A673 (cell line): ENCODE data around the gene DDX50. TPM values are rescaled to one million over a fixed set of nuclear protein-coding genes. Genes with fewer than 3 reads are reported as not detected.

Experiments used
- BruUV-seq: library from RNA; stranded (reverse); fragments of 400-500 nt; replicated peaks from 2 replicates; lab custom pipeline; 2021; lab: Mats Ljungman, UMichigan
- CTCF ChIA-PET: fragments of 300-600 bp; sonication (Branson Sonifier 250); formaldehyde crosslinking; loops from one replicate; lab custom pipeline; 2022; ENCODE audit warnings: antibody characterized with exemption; lab: Charles Lee
- POLR2A ChIA-PET: fragments of 300-600 bp; sonication (Branson Sonifier 250); formaldehyde crosslinking; loops from one replicate; lab custom pipeline; 2022; ENCODE audit warnings: antibody characterized with exemption; ENCODE audit not compliant: low non-redundant PET; lab: Charles Lee
- DNase-seq: peaks from one replicate; pipeline ENCODE4 v3.0.0-alpha.2; 2015; ENCODE audit warnings: low spot score
- H3K27ac ChIP-seq: fragments of 200-600 bp; sonication (generic); 2 replicates; pipeline ENCODE4 v1.5.1; 2016; ENCODE audit warnings: mixed run types, low read depth, mild to moderate bottlenecking, mixed read lengths, antibody characterized with exemption, low read length; ENCODE audit not compliant: poor library complexity, severe bottlenecking
- H3K27me3 ChIP-seq: fragments of 200-600 bp; sonication (generic); replicated peaks from 2 replicates; pipeline ENCODE4 v1.6.1; 2017; ENCODE audit warnings: mixed run types, low read depth, mild to moderate bottlenecking, mixed read lengths, antibody characterized with exemption, low read length; ENCODE audit not compliant: insufficient read depth, poor library complexity
- H3K36me3 ChIP-seq: fragments of 200-600 bp; sonication (generic); 2 replicates; pipeline ENCODE4 v1.6.1; 2016; ENCODE audit warnings: mixed run types, mild to moderate bottlenecking, mixed read lengths, antibody characterized with exemption, low read length; ENCODE audit not compliant: insufficient read depth, poor library complexity, severe bottlenecking
- H3K4me1 ChIP-seq: fragments of 200-600 bp; sonication (generic); 2 replicates; pipeline ENCODE4 v1.6.1; 2017; ENCODE audit warnings: mixed run types, mild to moderate bottlenecking, mixed read lengths, antibody characterized with exemption, low read length; ENCODE audit not compliant: insufficient read depth, poor library complexity, severe bottlenecking
- H3K4me3 ChIP-seq: fragments of 200-600 bp; sonication (generic); 2 replicates; pipeline ENCODE4 v1.5.1; 2016; ENCODE audit warnings: low read depth, mixed run types, mild to moderate bottlenecking, mixed read lengths, low read length; ENCODE audit not compliant: poor library complexity, severe bottlenecking
- H3K9me3 ChIP-seq: fragments of 200-600 bp; sonication (generic); 2 replicates; pipeline ENCODE4 v1.6.1; 2016; ENCODE audit warnings: mixed run types, low read depth, mild to moderate bottlenecking, mixed read lengths, antibody characterized with exemption, low read length; ENCODE audit not compliant: poor library complexity, severe bottlenecking
- EZH2 ChIP-seq: fragments of 200-600 bp; sonication (generic); IDR thresholded peaks from 2 replicates; pipeline ENCODE4 v1.6.1; 2017; ENCODE audit warnings: borderline replicate concordance, low read depth, mild to moderate bottlenecking, mixed read lengths, antibody characterized with exemption, low read length; ENCODE audit not compliant: poor library complexity, severe bottlenecking
- intact Hi-C: fragments of 100-400 bp; cut with micrococcal nuclease; formaldehyde crosslinking; loops from one replicate; pipeline ENCODE4 v1.10.0; 2022; ENCODE audit not compliant: unreplicated experiment
- total RNA-seq: library from RNA; stranded (reverse); gene quantifications from 2 replicates; pipeline ENCODE4 v1.2.3, GENCODE V29; 2021
- TF ChIP-seq, protein P1 (sequence below): fragments of 300-800, 200-600 bp; sonication (generic); conservative IDR thresholded peaks from 2 replicates; pipeline ENCODE4 v1.5.1; 2017; ENCODE audit warnings: low read depth, mild to moderate bottlenecking, antibody characterized with exemption, low read length, moderate library complexity, mixed read lengths

Gene DDX50
- total RNA-seq, 1 experiment from 2014 or later: 46.1 TPM

DNA sequence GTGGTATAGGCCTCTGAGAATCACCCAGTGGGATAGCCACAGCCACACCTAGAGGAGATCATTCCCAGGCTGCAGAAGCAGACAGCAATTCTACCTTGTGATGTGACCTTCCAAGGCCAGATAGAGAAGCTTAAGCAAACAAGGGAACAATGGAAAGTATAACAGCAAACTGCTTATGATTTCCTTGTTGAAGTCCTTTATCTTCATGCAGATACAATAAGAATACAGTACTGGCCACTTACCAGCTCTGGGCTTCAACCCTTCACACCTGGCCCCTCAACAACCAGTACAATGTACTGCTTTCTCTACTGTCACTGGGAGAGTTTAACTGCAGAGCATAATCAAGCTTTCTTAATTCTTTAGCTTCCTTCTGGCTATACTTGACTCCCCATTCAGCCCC is 22.6 kb upstream of the DDX50 start:
- BruUV-seq: no TSS peak
- no peaks in the 10 kb centered on the region for H3K36me3 ChIP-seq
- intact Hi-C loops: no loop called here
- DNase-seq: no peak
- H3K4me3 ChIP-seq: no peak overlapping the region
- CTCF ChIA-PET: no interaction called here
- TF ChIP-seq, protein P1, sequence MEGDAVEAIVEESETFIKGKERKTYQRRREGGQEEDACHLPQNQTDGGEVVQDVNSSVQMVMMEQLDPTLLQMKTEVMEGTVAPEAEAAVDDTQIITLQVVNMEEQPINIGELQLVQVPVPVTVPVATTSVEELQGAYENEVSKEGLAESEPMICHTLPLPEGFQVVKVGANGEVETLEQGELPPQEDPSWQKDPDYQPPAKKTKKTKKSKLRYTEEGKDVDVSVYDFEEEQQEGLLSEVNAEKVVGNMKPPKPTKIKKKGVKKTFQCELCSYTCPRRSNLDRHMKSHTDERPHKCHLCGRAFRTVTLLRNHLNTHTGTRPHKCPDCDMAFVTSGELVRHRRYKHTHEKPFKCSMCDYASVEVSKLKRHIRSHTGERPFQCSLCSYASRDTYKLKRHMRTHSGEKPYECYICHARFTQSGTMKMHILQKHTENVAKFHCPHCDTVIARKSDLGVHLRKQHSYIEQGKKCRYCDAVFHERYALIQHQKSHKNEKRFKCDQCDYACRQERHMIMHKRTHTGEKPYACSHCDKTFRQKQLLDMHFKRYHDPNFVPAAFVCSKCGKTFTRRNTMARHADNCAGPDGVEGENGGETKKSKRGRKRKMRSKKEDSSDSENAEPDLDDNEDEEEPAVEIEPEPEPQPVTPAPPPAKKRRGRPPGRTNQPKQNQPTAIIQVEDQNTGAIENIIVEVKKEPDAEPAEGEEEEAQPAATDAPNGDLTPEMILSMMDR: no peak
- H3K27me3 ChIP-seq: no peaks in the 10 kb centered on the region
- H3K27ac ChIP-seq: no peak overlapping the region
- H3K4me1 ChIP-seq: no peaks in the 10 kb centered on the region
- POLR2A ChIA-PET: no interaction called here
- no peaks in the 10 kb centered on the region for H3K9me3 ChIP-seq

DNA sequence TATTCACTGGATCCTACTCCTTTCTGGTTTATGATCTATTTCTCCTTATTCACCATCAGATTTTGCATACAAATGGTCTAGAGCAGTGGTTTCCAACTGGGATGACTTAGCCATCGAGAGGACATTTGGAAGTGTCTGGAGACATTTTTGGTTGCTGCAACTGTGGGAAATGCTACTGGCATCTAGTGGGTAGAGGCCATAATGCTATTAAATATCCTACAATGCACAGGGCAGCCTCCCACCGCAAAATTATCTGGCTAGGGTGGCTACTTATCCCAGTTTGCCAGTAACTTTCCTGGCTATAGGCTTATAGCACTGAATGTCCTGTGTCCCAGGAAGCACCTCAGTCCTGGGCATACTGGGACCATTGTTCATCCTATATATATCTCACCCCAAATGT is 21.5 kb upstream of the DDX50 start:
- intact Hi-C loops: no loop called here
- no peaks in the 10 kb centered on the region for H3K27me3 ChIP-seq
- no peak for DNase-seq
- no peak for TF ChIP-seq EZH2
- TF ChIP-seq, protein P1: 0 out of 2 replicates have a peak, but pooled peaks have one; percentile 12
- no peaks in the 10 kb centered on the region for H3K36me3 ChIP-seq
- no peak overlapping the region for H3K27ac ChIP-seq
- CTCF ChIA-PET: no interaction called here
- POLR2A ChIA-PET: no interaction called here
- H3K4me1 ChIP-seq: no peaks in the 10 kb centered on the region
- H3K9me3 ChIP-seq: no peaks in the 10 kb centered on the region
- BruUV-seq: no TSS peak
- H3K4me3 ChIP-seq: no peak overlapping the region

DNA sequence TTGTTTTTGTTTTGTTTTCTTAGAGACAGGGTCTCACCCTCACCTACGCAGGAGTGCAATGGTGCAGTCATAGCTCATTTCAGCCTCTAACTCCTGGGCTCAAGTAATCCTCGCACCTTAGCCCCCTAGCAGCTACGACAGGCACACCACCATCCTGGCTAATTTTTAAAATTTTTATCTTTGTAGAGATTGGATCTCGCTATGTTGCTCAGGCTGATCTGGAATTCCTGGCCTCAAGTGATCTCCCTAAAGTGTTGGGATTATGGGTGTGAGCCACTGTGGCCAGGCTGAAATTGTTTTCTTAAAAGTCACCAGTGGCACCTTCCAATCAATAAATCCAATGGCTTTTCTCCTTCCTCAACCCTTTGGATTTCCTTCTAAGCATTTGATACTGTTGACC is 20.9 kb upstream of the DDX50 start:
- DNase-seq: no peak
- H3K36me3 ChIP-seq: no peaks in the 10 kb centered on the region
- no peak for TF ChIP-seq EZH2
- TF ChIP-seq, protein P1: no peak
- CTCF ChIA-PET: no interaction called here
- no peak overlapping the region for H3K27ac ChIP-seq
- intact Hi-C loops: no loop called here
- H3K9me3 ChIP-seq: no peaks in the 10 kb centered on the region
- no peak overlapping the region for H3K4me3 ChIP-seq
- H3K4me1 ChIP-seq: no peaks in the 10 kb centered on the region
- no TSS peak for BruUV-seq
- H3K27me3 ChIP-seq: no peaks in the 10 kb centered on the region
- POLR2A ChIA-PET: no interaction called here
